Gastroesophageal sphincter (tissue), 4 donors: Measurements from ENCODE around the gene AP1G2. TPM values are rescaled to one million over a fixed set of nuclear protein-coding genes. Genes with fewer than 3 reads are reported as not detected.

ENCODE experiments used
- ATAC-seq: fragments of 150-250 bp; one replicate; pipeline ENCODE4 v1.9.1; 2016; ENCODE audit warnings: mild to moderate bottlenecking, moderate library complexity
- H3K27ac ChIP-seq, 4 donors: fragments of 200-600 bp; sonication (generic) in 3 of 4; 1 replicate in 3 of 4; 2 replicates in 1 of 4; pipeline ENCODE4 v1.5.1; 2016 to 2019
- H3K27me3 ChIP-seq: fragments of 200-600 bp; sonication (generic); one replicate; pipeline ENCODE4 v1.5.1; 2019
- H3K36me3 ChIP-seq, 2 donors: fragments of 200-600 bp; sonication (generic); one replicate each; pipeline ENCODE4 v1.5.1; 2019; ENCODE audit warnings: control low read depth in 1 of 2
- H3K4me1 ChIP-seq, 3 donors: fragments of 200-600 bp; sonication (generic); 1 replicate in 2 of 3; 2 replicates in 1 of 3; pipeline ENCODE4 v1.5.1; 2016 to 2019; ENCODE audit warnings: control low read depth in 2 of 3
- H3K4me3 ChIP-seq, 2 donors: fragments of 200-600 bp; sonication (generic); one replicate each; pipeline ENCODE4 v1.5.1; 2019; ENCODE audit warnings: mild to moderate bottlenecking in 1 of 2, moderate library complexity in 1 of 2
- H3K9me3 ChIP-seq, 3 donors: fragments of 200-600 bp; sonication (generic); one replicate each; pipeline ENCODE4 v1.5.1; 2017 to 2019; ENCODE audit warnings: control low read depth in 2 of 3
- EP300 ChIP-seq: sonication (generic); formaldehyde crosslinking; IDR thresholded peaks from one replicate; pipeline ENCODE4 v1.6.1; 2017; ENCODE audit warnings: antibody characterized with exemption, mild to moderate bottlenecking
- POLR2A ChIP-seq, 2 donors: fragments of 450-650 bp; IDR thresholded peaks; one replicate each; pipeline ENCODE4 v1.6.1; 2017; ENCODE audit warnings: antibody characterized with exemption in 2 of 2, mild to moderate bottlenecking in 2 of 2, moderate library complexity in 1 of 2
- POLR2AphosphoS5 ChIP-seq: sonication (generic); formaldehyde crosslinking; IDR thresholded peaks from one replicate; pipeline ENCODE4 v1.6.1; 2017; ENCODE audit warnings: antibody characterized with exemption
- WGBS, 2 donors: methylation state at CpG; one replicate each; pipeline ENCODE4 v1.1.5; 2018; ENCODE audit warnings: low coverage in 1 of 2; 5-methylcytosine and 5-hydroxymethylcytosine counted together
- total RNA-seq, 4 donors: library from RNA; depleted of rRNA; stranded (reverse); fragments of >200 nt; gene quantifications; one replicate each; pipeline ENCODE4 v1.1.0, GENCODE V29; 2016
- TF ChIP-seq, protein P1 (sequence below), 4 experiments: fragments of 200-600 bp in 2 of 4; fragments of 450-650 bp in 2 of 4; sonication (generic) in 1 of 4; IDR thresholded peaks; one replicate each; pipeline ENCODE4 v1.5.1; 2017 to 2019; ENCODE audit warnings: antibody characterized with exemption in 4 of 4, mild to moderate bottlenecking in 2 of 4, moderate library complexity in 2 of 4

The AP1G2 gene
- total RNA-seq, 4 donors from 2014 or later: 7.2 to 43.1 (median 21.9) TPM

DNA sequence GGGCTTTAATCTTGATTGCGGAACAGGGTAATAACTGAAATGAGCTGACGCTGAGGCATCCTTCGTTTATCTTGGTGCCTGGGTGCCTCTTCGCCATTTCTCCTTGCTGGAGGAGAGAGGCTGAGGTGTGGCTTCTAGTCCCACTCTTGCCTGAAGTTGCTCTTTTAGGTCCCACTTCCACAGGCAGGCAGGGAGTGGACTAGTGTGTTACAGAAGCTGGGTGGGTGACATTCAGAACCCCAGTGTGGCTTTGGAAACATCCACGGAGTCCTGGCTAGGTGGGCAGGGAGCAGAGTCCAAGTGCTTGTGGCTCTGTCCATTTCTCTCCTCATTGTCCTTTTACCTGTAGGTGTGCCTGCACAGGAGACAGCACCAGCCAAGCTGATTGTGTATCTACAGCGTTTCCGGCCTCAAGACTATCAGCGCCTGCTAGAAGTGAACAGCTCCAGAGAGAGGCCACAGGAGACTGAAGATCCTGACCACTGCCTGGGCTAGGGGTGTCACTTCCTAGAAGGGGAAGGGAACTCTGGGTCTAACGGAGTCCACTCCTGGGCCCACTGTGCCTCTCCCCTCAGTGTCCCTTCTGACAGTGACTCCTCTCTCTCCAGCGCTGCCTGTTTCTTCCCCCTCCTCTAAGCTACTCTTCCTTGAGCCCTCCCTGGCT lies 9.1 kb downstream of the AP1G2 start:
- no peak for ATAC-seq
- 76 to 82% methylated on average over 3 to 6 of the region's 10 CpGs for WGBS, 2 donors
- H3K4me1 ChIP-seq: peaks cover 0 to 47% (median 18%) of the 10 kb centered on the region in 3 donors

DNA sequence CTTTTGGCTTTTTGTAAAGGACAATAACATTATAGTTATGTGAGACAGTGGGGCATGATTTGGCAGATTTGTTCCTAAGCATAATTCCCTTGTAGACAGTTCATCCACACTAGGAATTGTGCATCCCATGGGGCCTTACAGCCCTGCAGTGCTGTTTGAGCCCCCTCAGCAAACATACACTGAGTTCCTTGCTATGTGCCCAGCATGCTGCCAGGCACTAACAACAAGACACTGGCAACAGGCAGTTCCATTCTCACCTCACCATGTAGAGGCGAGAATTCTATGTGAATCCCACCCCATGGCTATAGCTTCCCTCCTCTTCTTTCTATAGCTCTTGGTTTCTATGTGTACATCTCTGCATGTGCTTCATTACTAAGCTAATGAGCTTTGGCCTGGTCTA lies 9.6 kb downstream of the AP1G2 start:
- Histone ChIP-seq H3K4me1 (peaks cover 0 to 42% (median 18%) of the 10 kb centered on the region in 3 donors), H3K9me3 (no peaks in the 10 kb centered on the region), H3K36me3 (peaks cover 0 to 47% of the 10 kb centered on the region in 2 donors), H3K27me3 (no peaks in the 10 kb centered on the region), H3K4me3 (no peak overlapping the region), H3K27ac (no peak overlapping the region)
- 88% methylated on average over 1 of the region's 1 CpG; no CpG with 5 or more reads in 1 of the 2 donors for WGBS, 2 donors
- TF ChIP-seq POLR2AphosphoS5: no peak
- TF ChIP-seq, protein P1, sequence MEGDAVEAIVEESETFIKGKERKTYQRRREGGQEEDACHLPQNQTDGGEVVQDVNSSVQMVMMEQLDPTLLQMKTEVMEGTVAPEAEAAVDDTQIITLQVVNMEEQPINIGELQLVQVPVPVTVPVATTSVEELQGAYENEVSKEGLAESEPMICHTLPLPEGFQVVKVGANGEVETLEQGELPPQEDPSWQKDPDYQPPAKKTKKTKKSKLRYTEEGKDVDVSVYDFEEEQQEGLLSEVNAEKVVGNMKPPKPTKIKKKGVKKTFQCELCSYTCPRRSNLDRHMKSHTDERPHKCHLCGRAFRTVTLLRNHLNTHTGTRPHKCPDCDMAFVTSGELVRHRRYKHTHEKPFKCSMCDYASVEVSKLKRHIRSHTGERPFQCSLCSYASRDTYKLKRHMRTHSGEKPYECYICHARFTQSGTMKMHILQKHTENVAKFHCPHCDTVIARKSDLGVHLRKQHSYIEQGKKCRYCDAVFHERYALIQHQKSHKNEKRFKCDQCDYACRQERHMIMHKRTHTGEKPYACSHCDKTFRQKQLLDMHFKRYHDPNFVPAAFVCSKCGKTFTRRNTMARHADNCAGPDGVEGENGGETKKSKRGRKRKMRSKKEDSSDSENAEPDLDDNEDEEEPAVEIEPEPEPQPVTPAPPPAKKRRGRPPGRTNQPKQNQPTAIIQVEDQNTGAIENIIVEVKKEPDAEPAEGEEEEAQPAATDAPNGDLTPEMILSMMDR (IDR thresholded peaks at IDR 0.05): no peak
- TF ChIP-seq EP300: no peak
- no peak for TF ChIP-seq POLR2A (IDR thresholded peaks at IDR 0.05)
- ATAC-seq: no peak

More for the DNA sequence above, 9.1 kb downstream of the AP1G2 start:
- TF ChIP-seq POLR2AphosphoS5: no peak
- TF ChIP-seq EP300: no peak
- TF ChIP-seq POLR2A (IDR thresholded peaks at IDR 0.05): no peak
- TF ChIP-seq, protein P1 (IDR thresholded peaks at IDR 0.05): no peak
- Histone ChIP-seq H3K9me3 (no peaks in the 10 kb centered on the region), H3K27me3 (no peaks in the 10 kb centered on the region), H3K36me3 (peaks cover 0 to 51% of the 10 kb centered on the region in 2 donors), H3K27ac (no peak overlapping the region), H3K4me3 (no peak overlapping the region)

DNA sequence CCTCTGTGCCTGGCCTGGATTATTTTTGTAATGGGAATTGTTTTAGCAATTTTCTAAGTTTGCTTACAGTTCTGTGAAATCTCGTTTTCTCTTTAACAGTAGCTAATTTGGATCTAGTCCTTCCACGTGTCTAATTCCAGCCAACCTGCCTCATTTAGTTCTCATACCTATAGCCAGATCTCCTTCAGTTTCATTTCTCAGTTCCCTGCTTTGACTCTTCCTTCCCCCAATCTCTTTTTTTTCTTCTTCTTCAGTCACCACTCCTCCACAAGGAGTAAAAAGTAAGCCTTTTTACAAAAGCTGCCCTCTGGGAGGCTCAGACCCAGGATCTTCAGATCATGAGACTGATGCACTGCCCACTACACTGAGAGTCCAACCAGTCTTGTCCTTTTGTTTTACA lies 10.1 kb downstream of the AP1G2 start:
- Histone ChIP-seq H3K4me3 (peak overlapping the region in 1 of 2 donors; percentile 88), H3K36me3 (peaks cover 0 to 47% of the 10 kb centered on the region in 2 donors), H3K4me1 (peaks cover 0 to 38% (median 18%) of the 10 kb centered on the region in 3 donors), H3K27me3 (no peaks in the 10 kb centered on the region), H3K27ac (peak overlapping the region in 1 of 4 donors; percentile 98), H3K9me3 (no peaks in the 10 kb centered on the region)
- no peak for TF ChIP-seq POLR2A (IDR thresholded peaks at IDR 0.05)
- no peak for TF ChIP-seq EP300
- TF ChIP-seq, protein P1 (IDR thresholded peaks at IDR 0.05): no peak
- TF ChIP-seq POLR2AphosphoS5: no peak
- no peak for ATAC-seq
- WGBS, 2 donors: 28 to 41% methylated on average over 2 of the region's 2 CpGs

DNA sequence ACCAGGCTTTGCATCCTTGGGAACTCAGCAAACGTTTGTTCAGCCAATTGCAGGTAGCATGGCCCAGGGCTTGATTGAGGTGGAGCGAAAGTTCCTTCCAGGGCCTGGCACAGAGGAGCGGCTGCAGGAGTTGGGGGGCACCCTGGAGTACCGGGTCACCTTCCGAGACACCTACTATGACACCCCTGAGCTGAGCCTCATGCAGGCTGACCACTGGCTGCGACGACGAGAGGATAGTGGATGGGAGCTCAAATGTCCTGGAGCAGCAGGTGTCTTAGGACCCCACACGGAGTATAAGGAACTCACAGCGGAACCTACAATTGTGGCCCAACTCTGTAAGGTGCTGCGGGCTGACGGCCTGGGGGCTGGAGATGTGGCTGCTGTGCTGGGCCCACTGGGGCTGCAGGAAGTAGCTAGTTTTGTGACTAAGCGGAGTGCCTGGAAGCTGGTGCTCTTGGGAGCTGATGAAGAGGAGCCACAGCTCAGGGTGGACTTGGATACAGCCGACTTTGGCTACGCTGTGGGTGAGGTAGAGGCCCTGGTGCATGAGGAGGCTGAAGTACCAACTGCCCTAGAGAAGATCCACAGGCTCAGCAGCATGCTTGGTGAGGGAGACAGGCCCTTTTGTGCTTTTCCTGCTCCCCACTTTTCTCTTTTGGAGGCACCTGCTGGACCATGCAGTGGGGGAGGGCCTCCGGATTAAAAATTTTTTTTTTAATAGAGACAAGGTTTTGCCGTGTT lies 10.7 kb downstream of the AP1G2 start:
- peak overlapping the region; percentile 54 to 100 (median 96) for H3K27ac ChIP-seq
- H3K4me1 ChIP-seq: peaks cover 0 to 41% (median 18%) of the 10 kb centered on the region in 3 donors
- no peak for ATAC-seq
- H3K27me3 ChIP-seq: no peaks in the 10 kb centered on the region
- no peaks in the 10 kb centered on the region for H3K9me3 ChIP-seq
- WGBS, 2 donors: 55 to 63% methylated on average over 2 to 5 of the region's 17 CpGs
- TF ChIP-seq POLR2A (IDR thresholded peaks at IDR 0.05) (no peak), EP300 (no peak), POLR2AphosphoS5 (no peak)
- TF ChIP-seq, protein P1 (IDR thresholded peaks at IDR 0.05): no peak
- peaks cover 0 to 41% of the 10 kb centered on the region in 2 donors for H3K36me3 ChIP-seq
- H3K4me3 ChIP-seq: peak overlapping the region; percentile 44 to 88
